ENCODE measurements around the gene CNTRL.

CNTRL gene

GRCh38 chr9:121055642-121056143 is 19.1 kb upstream of the CNTRL start:
- DNase-seq (ENCODE audit: low read depth in 1 of 2, low spot score in 1 of 2) = peak in 1 of 2 experiments; percentile 57
- no peak for TF ChIP-seq JUND (IDR thresholded peaks at IDR 0.05; ENCODE audit: low read depth)

GRCh38 chr9:121057821-121058220 is 16.9 kb upstream of the CNTRL start:
- TF ChIP-seq JUND (IDR thresholded peaks at IDR 0.05; ENCODE audit: low read depth) = no peak
- in situ Hi-C loops (cut with HindIII; ENCODE audit: low pct_unique_long_range_greater_than_20kb, low sequenced_read_pairs) = no loop called here

More at GRCh38 chr9:121055642-121056143, 19.1 kb upstream of the CNTRL start:
- in situ Hi-C loops (cut with HindIII; ENCODE audit: low pct_unique_long_range_greater_than_20kb, low sequenced_read_pairs) = no loop called here

GRCh38 chr9:121059513-121059912 is 15.2 kb upstream of the CNTRL start:
- no peak for DNase-seq (ENCODE audit: low read depth in 1 of 2, low spot score in 1 of 2)
- in situ Hi-C loops (cut with HindIII; ENCODE audit: low pct_unique_long_range_greater_than_20kb, low sequenced_read_pairs) = no loop called here
- no peak for TF ChIP-seq JUND (IDR thresholded peaks at IDR 0.05; ENCODE audit: low read depth)

More at GRCh38 chr9:121057821-121058220, 16.9 kb upstream of the CNTRL start:
- DNase-seq (ENCODE audit: low read depth in 1 of 2, low spot score in 1 of 2) = no peak

- DNase-seq (ENCODE audit: low read depth in 1 of 2, low spot score in 1 of 2) = peak; percentile 38 to 78
- in situ Hi-C loops (cut with HindIII; ENCODE audit: low pct_unique_long_range_greater_than_20kb, low sequenced_read_pairs) = no loop called here
- no peak for TF ChIP-seq JUND (IDR thresholded peaks at IDR 0.05; ENCODE audit: low read depth)
Observed at GRCh38 chr9:121059998-121060636, 14.6 kb upstream of the CNTRL start.

GRCh38 chr9:121066850-121067249 is 7.9 kb upstream of the CNTRL start:
- in situ Hi-C loops (cut with HindIII; ENCODE audit: low pct_unique_long_range_greater_than_20kb, low sequenced_read_pairs) = no loop called here

DNA sequence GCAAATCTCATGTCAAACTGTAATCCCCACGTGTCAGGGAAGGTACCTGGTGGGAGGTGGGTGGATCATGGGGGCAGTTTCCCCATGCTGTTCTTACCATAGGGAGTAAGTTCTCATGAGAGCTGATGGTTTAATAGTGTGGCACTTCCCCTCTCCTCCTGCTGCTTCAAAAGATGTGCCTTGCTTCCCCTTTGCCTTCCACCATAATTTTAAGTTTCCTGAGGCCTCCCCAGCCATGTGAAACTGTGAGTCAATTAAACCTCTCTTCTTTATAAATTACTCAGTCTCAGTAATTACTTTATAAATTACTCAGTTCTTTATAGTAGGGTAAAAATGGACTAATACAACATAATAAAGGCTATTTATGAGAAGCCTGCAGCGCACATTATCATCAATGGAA is 7.1 kb upstream of the CNTRL start:
- TF ChIP-seq JUND (IDR thresholded peaks at IDR 0.05; ENCODE audit: low read depth) = no peak
- DNase-seq (ENCODE audit: low read depth in 1 of 2, low spot score in 1 of 2) = no peak
- in situ Hi-C loops (cut with HindIII; ENCODE audit: low pct_unique_long_range_greater_than_20kb, low sequenced_read_pairs) = no loop called here

More at GRCh38 chr9:121066850-121067249, 7.9 kb upstream of the CNTRL start:
- no peak for DNase-seq (ENCODE audit: low read depth in 1 of 2, low spot score in 1 of 2)
- no peak for TF ChIP-seq JUND (IDR thresholded peaks at IDR 0.05; ENCODE audit: low read depth)

GRCh38 chr9:121069396-121069795 is 5.4 kb upstream of the CNTRL start:
- in situ Hi-C loops (cut with HindIII; ENCODE audit: low pct_unique_long_range_greater_than_20kb, low sequenced_read_pairs) = no loop called here
- no peak for DNase-seq (ENCODE audit: low read depth in 1 of 2, low spot score in 1 of 2)
- no peak for TF ChIP-seq JUND (IDR thresholded peaks at IDR 0.05; ENCODE audit: low read depth)

DNA sequence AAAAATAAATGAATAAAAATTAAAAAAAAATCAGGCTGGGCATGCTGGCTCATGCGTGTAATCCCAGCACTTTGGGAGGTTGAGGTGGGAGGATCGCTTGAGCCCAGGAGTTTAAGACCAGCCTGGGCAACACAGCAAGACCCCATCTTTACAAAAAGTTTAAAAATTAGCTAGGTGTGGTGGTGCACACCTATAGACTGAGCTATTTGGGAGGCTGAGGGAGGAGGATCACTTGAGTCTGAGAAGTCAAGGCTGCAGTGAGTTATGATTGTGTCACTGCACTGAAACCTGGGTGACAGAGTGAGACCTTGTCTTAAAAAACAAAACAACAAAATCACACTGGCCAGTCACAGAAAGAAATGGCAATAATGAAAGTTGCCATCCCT is 3.4 kb upstream of the CNTRL start:
- DNase-seq (ENCODE audit: low read depth in 1 of 2, low spot score in 1 of 2) = no peak
- no peak for TF ChIP-seq JUND (IDR thresholded peaks at IDR 0.05; ENCODE audit: low read depth)
- in situ Hi-C loops (cut with HindIII; ENCODE audit: low pct_unique_long_range_greater_than_20kb, low sequenced_read_pairs) = no loop called here

GRCh38 chr9:121071756-121072421 is 2.9 kb upstream of the CNTRL start:
- TF ChIP-seq JUND (IDR thresholded peaks at IDR 0.05; ENCODE audit: low read depth) = no peak
- peak; percentile 61 to 66 for DNase-seq (ENCODE audit: low read depth in 1 of 2, low spot score in 1 of 2)
- in situ Hi-C loops (cut with HindIII; ENCODE audit: low pct_unique_long_range_greater_than_20kb, low sequenced_read_pairs) = no loop called here

DNA sequence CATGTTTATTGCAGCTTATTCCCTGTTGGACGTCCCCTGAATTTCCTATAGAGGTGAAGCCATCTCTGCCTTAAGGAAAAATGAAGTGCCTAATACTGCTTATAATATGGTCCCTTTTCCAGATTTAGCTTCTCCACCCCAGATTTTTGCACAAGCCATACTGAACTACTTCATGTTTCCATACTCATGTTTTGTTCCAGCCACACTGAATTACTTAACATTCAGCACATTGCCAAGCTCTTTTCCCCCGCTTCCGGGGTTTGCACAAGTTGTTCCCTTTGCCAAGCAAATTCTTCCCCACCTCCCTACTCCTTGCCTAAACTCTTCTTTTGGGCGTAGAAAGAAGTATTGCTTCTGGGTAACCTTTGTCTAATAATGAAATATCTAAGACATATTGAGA is 1.7 kb upstream of the CNTRL start:
- DNase-seq (ENCODE audit: low read depth in 1 of 2, low spot score in 1 of 2) = no peak
- TF ChIP-seq JUND (IDR thresholded peaks at IDR 0.05; ENCODE audit: low read depth) = no peak
- in situ Hi-C loops (cut with HindIII; ENCODE audit: low pct_unique_long_range_greater_than_20kb, low sequenced_read_pairs) = no loop called here

DNA sequence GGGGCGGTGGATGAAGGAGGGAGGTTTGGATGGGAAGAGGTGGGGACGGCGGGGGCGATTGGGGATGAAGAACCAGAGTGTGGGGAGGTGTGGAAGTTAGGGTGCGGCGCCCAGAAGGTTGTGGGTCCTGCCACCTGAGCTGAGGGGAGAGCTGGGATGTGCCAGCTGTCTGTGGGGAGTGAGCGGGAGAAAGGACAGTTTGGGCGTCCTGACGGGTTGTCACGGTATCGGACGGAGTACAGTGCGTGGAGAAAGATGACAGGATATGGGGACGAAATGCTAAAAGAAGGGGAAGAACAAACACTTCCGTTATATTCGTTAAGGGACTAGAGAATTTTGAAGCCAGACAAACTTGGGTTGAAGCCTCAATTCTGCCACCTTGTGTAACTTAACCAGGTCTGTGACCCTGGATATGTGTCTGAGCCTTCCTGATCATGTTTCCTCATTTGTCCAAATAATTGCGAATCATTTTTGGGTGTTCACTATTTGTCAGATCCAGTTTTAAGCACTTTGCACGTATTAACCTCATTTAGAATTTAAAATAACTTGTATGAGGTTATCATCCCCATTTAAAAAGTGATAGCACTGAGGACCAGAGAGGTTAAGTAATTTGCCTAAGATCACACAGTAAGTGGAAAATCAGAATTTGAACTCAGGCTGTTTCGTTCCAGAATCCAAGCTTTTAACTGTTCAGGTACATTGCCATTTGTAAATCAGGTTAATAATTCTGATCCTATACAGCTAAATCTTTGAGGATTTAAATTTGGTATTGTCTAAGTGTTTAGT is 689 bp downstream of the CNTRL start:
- no peak for DNase-seq (ENCODE audit: low read depth in 1 of 2, low spot score in 1 of 2)
- TF ChIP-seq JUND (IDR thresholded peaks at IDR 0.05; ENCODE audit: low read depth) = no peak
- in situ Hi-C loops (cut with HindIII; ENCODE audit: low pct_unique_long_range_greater_than_20kb, low sequenced_read_pairs) = no loop called here

GRCh38 chr9:121082075-121082474 is 7.3 kb downstream of the CNTRL start:
- in situ Hi-C loops (cut with HindIII; ENCODE audit: low pct_unique_long_range_greater_than_20kb, low sequenced_read_pairs) = no loop called here

GRCh38 chr9:121085661-121086060 is 10.9 kb downstream of the CNTRL start:
- TF ChIP-seq JUND (IDR thresholded peaks at IDR 0.05; ENCODE audit: low read depth) = no peak
- in situ Hi-C loops (cut with HindIII; ENCODE audit: low pct_unique_long_range_greater_than_20kb, low sequenced_read_pairs) = no loop called here
- no peak for DNase-seq (ENCODE audit: low read depth in 1 of 2, low spot score in 1 of 2)

More at GRCh38 chr9:121082075-121082474, 7.3 kb downstream of the CNTRL start:
- no peak for TF ChIP-seq JUND (IDR thresholded peaks at IDR 0.05; ENCODE audit: low read depth)
- peak in 1 of 2 experiments; percentile 64 for DNase-seq (ENCODE audit: low read depth in 1 of 2, low spot score in 1 of 2)

All from T47D (cell line).